NT2/D1 (cell line): ENCODE measurements around the gene SRP68.

ENCODE experiments used
- DNase-seq: peaks from one replicate; pipeline ENCODE4 v3.0.0-alpha.2; 2011; ENCODE audit warnings: low read depth, low spot score
- H3K27me3 ChIP-seq: 2 replicates; pipeline ENCODE4 v1.6.0; 2011; ENCODE audit warnings: mild to moderate bottlenecking; ENCODE audit not compliant: insufficient read length, insufficient read depth
- H3K36me3 ChIP-seq: 2 replicates; pipeline ENCODE4 v1.6.1; 2011; ENCODE audit warnings: mild to moderate bottlenecking, low read length, mixed read lengths; ENCODE audit not compliant: insufficient read depth, insufficient read length
- H3K4me1 ChIP-seq: 2 replicates; pipeline ENCODE4 v1.5.1; 2011; ENCODE audit not compliant: insufficient read depth, insufficient read length
- H3K4me3 ChIP-seq: 2 replicates; pipeline ENCODE4 v1.5.1; 2011; ENCODE audit warnings: low read depth; ENCODE audit not compliant: insufficient read length
- H3K9ac ChIP-seq: 2 replicates; pipeline ENCODE4 v1.6.0; 2011; ENCODE audit warnings: low read depth; ENCODE audit not compliant: insufficient read length
- H3K9me3 ChIP-seq: 2 replicates; pipeline ENCODE4 v1.5.1; 2011; ENCODE audit warnings: mild to moderate bottlenecking, low read length; ENCODE audit not compliant: insufficient read depth
- SUZ12 ChIP-seq: IDR thresholded peaks from 2 replicates; pipeline ENCODE4 v1.6.1; 2011; ENCODE audit not compliant: insufficient read length, insufficient read depth; ENCODE audit errors: extremely low read depth
- YY1 ChIP-seq: IDR thresholded peaks from 2 replicates; pipeline ENCODE4 v1.6.1; 2011; ENCODE audit not compliant: insufficient read length, insufficient read depth
- ZNF274 ChIP-seq: IDR thresholded peaks from 2 replicates; pipeline ENCODE4 v1.6.1; 2011; ENCODE audit warnings: mild to moderate bottlenecking, low read depth, low read length

The SRP68 gene

DNA sequence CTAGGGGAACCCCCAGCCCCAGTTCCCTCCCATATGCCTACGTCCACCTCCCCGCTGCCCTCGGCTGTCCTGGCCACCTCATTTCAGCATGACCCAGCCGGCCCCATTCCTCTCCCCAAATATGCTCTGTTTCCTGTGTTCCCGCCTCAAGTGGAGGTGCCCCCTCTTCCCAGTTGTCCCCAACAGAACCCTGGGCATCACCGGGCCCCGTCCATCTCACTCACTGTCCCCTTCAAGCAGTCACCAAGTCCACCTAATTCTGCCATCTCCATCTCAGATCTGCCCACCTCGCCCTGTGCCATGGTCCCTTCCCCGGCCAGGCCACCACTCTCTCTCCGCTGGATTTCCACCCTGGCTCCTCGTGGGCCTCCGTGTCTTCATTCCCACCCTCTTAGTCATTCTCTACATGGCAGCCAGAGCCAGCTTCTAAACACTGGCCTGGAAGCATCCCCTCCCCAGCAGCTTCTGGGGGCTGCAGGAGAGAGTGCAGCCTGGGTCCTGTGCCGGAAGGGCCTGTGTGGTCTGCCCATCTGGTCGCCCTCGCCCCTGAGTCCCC, 58.9 kb downstream of the SRP68 start:
- Histone ChIP-seq H3K36me3 (no peaks in the 10 kb centered on the region), H3K4me1 (peaks cover 11% of the 10 kb centered on the region), H3K9ac (peak overlapping the region; percentile 24), H3K9me3 (no peaks in the 10 kb centered on the region), H3K27me3 (peaks cover 10% of the 10 kb centered on the region), H3K4me3 (no peak overlapping the region)
- DNase-seq, result no peak
- no peak for TF ChIP-seq SUZ12
- no peak for TF ChIP-seq YY1
- TF ChIP-seq ZNF274, result no peak

DNA sequence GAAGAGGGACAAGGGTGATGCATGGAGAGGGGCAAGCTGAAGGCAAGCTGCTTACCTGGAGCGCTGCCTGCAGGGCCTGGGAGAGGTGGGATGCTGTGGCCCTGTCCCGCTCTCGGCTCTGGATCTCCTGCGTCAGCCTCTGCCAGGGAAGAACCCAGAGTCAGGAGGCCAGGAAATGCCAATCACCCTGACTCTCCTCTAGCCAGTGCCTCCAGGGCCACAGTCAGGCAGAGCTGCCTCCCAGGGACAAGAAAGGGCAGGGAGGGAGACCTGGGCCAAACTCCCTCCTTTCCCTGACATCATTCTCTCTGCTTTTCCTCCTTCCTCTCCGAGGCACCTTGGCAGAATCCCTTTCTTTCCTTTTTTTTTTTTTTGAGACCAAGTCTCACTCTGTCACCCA, 60.4 kb downstream of the SRP68 start:
- TF ChIP-seq SUZ12 (no peak), YY1 (no peak), ZNF274 (no peak)
- no peak overlapping the region for H3K4me3 ChIP-seq
- H3K36me3 ChIP-seq, result peaks cover 4% of the 10 kb centered on the region
- no peak for DNase-seq
- H3K4me1 ChIP-seq, result peaks cover 11% of the 10 kb centered on the region
- no peak overlapping the region for H3K9ac ChIP-seq
- no peaks in the 10 kb centered on the region for H3K9me3 ChIP-seq
- peaks cover 10% of the 10 kb centered on the region for H3K27me3 ChIP-seq

- Histone ChIP-seq H3K27me3 (peaks cover 6% of the 10 kb centered on the region), H3K4me1 (peaks cover 18% of the 10 kb centered on the region), H3K9me3 (no peaks in the 10 kb centered on the region), H3K36me3 (peaks cover 15% of the 10 kb centered on the region), H3K4me3 (no peak overlapping the region), H3K9ac (no peak overlapping the region)
- no peak for DNase-seq
- TF ChIP-seq YY1 (no peak), ZNF274 (no peak), SUZ12 (no peak)
Observed at GRCh38 chr17:76009969-76010661, 62.2 kb downstream of the SRP68 start.

DNA sequence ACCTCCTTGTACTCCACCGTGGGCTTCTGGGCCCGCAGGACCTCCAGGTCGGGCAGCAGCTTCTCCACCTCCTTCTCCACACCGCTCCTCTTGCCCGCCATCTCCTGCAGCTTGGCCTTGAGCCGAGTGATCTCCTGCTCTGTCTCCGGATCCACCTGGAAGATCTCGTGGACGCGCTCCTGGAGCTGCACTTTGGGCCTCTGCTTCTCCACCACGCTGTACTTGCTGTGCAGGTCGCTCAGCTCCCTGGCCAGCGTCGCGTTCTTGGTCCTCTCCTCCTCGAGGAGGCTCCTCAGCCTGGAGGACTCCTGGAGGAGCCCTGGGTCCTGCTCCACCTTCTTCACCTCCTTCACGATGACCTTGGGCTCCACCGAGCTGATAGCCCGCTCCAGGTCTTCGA, 62.9 kb downstream of the SRP68 start:
- peaks cover 21% of the 10 kb centered on the region for H3K36me3 ChIP-seq
- H3K9ac ChIP-seq, result no peak overlapping the region
- no peak overlapping the region for H3K4me3 ChIP-seq

DNA sequence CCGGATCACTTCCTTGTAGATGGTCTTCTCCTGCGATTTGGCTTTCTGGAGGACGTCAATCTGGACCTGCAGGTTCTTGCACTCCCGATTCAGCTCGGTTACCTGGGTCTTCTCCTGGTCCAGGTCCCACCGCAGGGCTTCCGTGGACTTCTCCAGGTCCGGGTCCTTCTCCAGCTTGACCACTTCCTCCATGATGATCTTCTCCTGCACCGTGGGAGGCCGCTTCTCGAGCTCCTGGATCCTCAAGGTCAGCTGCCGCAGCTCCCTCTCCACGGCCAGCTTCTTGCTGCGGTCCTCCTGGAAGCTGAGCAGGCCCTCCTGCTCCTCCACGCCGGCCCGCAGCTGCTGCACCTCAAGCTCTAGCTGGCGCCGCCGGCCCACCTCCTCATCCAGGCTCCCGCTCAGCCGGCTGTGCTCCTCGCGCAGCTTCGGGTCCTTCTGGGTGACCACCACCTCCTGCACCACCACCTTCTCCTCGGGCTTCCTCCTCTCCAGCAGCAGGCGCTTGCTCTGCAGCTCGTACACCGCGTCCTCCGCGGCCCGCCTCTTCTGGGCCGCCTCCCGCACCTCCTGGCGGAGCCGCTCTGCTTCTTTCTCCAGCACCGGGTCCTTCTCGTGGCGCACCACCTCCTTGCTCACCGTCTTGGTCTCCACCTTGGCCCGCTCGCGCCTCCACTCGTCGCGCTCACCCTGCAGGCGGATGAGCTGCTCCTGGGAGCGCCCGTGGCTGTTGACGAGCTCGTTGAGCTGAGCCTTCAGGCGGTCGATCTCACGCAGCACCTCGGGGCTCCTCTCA, 63.5 kb downstream of the SRP68 start:
- TF ChIP-seq SUZ12 (no peak), ZNF274 (no peak), YY1 (no peak)
- Histone ChIP-seq H3K4me1 (peaks cover 16% of the 10 kb centered on the region), H3K4me3 (no peak overlapping the region), H3K36me3 (peaks cover 26% of the 10 kb centered on the region), H3K27me3 (no peaks in the 10 kb centered on the region), H3K9ac (no peak overlapping the region), H3K9me3 (no peaks in the 10 kb centered on the region)
- DNase-seq, result no peak

More for the DNA sequence above, 62.9 kb downstream of the SRP68 start:
- H3K27me3 ChIP-seq, result peaks cover under 1% of the 10 kb centered on the region
- no peak for DNase-seq
- peaks cover 18% of the 10 kb centered on the region for H3K4me1 ChIP-seq
- H3K9me3 ChIP-seq, result no peaks in the 10 kb centered on the region
- TF ChIP-seq YY1 (no peak), SUZ12 (no peak), ZNF274 (no peak)

DNA sequence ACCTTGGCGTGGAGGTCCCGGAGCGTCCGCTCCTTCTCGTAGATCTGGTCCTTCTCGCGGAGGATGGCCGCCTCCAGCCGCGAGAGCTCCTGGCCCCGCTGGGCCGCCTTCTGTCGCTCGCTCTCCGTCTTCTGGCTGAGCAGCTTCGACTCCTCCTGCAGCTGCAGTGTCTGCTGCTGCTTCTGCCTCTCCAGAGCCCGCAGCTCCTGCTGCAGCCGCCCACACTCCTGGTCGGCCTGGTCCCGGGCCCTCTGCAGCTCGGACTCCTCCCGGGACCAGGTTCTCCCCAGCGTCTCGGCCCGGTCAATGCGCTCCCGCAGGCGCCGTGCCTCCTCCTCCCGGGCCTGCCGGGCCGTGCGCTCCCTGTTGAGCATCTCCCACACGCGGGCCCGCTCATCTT, 64.1 kb downstream of the SRP68 start:
- no peak for DNase-seq
- Histone ChIP-seq H3K9ac (no peak overlapping the region), H3K4me3 (no peak overlapping the region), H3K36me3 (peaks cover 30% of the 10 kb centered on the region), H3K4me1 (peaks cover 12% of the 10 kb centered on the region), H3K27me3 (no peaks in the 10 kb centered on the region), H3K9me3 (no peaks in the 10 kb centered on the region)
- no peak for TF ChIP-seq YY1
- TF ChIP-seq SUZ12, result no peak
- TF ChIP-seq ZNF274, result no peak

- Histone ChIP-seq H3K4me1 (peaks cover 12% of the 10 kb centered on the region), H3K9ac (no peak overlapping the region), H3K36me3 (peaks cover 32% of the 10 kb centered on the region), H3K27me3 (no peaks in the 10 kb centered on the region), H3K4me3 (no peak overlapping the region), H3K9me3 (no peaks in the 10 kb centered on the region)
- no peak for TF ChIP-seq SUZ12
- no peak for TF ChIP-seq ZNF274
- no peak for TF ChIP-seq YY1
- no peak for DNase-seq
Observed at GRCh38 chr17:76007850-76008165, 64.5 kb downstream of the SRP68 start.
